GM10847 (cell line): ENCODE measurements around the gene QRICH1.

ENCODE experiments used
- POLR2A ChIP-seq: IDR thresholded peaks from 2 replicates; pipeline ENCODE4 v1.6.1; 2011; ENCODE audit not compliant: insufficient read length; ENCODE audit errors: extremely low read depth

The QRICH1 gene

DNA sequence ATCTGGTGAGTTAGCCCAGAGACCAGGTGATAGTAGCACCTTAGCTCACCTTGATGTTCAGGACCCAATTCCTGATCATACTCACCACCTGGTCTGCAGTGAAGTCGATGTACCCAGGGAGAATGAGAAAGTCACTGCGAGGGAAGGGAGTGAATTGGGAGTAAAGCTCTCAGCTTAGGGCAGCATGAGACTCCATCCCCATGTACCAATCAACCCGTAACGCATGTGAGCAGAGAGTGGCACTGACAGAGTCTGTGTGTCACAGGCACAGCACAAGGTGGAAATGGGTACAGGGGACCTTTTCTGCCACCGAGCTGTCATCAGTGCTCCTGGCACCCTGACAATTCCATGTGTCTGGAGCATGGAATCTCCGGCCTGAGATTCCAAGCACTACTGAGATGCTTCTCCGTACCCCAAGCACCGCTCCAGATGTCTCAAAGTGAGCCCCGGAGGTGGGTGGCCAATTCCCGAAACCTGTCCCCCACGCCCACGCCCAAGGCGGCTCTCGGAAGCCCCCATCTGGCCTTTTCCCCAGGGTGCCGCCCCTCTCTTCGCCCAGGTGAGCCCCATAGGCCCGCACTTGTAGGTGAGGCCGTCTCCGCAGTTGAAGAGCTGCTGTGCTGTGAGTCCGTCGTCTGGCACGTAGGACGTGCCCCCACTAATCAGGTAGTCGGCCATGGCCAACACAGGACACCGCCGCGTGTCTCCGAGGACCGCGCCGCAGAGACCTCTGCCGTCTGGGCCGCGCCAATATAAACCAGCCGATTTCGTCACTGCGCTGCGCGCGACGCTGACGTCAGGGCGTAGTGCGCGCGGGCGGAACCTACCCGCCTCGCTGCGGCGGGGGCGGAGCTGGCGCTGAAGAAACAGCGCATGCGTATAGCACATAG is 65.0 kb downstream of the QRICH1 start, which contains the start of gene IMPDH2:
IMPDH2 (minus strand) TSS at position 726 of the 890 bp plus-strand sequence; CDS start at position 678, 48 bp downstream.
- TF ChIP-seq POLR2A = peak; percentile 99

DNA sequence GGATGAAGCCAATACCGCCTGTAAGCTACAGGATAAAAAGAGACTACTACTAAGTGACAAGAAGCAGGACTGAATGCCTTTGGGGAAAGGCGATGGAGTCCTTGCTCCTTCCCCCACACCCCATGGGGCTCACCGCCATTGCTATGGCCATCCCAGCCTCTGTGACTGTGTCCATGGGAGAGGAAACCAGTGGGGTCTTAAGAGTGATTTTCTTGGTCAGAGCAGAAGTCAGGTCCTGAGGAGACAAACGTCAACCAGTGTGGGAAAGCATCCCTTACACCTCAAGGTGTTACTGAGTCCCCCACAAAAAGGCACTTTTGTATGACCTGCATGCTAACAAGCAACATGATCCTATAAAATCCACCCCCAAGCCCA is 65.6 kb downstream of the QRICH1 start:
- TF ChIP-seq POLR2A = no peak

DNA sequence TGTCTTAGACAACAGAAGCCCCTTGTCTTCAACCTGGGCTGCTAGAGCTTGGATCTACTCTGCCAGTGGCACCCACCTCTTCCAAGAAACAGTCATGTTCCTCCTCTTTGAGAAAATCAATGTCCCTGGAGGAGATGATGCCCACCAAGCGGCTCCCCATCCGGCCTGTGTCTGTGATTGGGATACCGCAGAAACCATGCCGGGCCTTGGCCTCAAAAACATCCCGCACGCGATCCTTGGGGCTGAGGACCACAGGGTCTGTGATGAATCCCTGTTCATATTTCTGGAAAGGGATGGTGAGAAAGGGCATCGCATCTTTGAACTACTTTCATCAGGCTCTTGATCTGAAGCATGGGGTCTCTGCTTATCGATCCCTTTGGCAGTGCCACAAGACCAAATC is 66.2 kb downstream of the QRICH1 start:
- TF ChIP-seq POLR2A = no peak

DNA sequence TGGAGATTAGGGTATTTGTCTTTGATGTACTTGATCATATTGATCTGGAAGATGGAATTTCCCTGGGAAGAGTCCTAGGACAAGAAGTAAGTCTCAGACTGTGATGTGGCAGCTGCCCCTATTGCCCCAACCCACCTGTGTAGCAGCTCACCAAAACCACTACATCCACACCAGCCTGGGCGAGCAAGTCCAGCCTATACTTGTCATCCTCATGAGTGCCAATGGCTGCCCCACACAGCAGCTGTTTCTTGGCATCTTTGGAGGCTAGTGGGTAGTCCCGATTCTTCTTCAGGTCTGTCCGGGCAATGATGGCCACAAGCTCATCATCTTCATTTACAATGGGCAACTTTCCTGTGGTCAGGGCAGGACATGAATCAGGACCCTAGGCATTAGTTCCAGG is 67.3 kb downstream of the QRICH1 start:
- TF ChIP-seq POLR2A = no peak

DNA sequence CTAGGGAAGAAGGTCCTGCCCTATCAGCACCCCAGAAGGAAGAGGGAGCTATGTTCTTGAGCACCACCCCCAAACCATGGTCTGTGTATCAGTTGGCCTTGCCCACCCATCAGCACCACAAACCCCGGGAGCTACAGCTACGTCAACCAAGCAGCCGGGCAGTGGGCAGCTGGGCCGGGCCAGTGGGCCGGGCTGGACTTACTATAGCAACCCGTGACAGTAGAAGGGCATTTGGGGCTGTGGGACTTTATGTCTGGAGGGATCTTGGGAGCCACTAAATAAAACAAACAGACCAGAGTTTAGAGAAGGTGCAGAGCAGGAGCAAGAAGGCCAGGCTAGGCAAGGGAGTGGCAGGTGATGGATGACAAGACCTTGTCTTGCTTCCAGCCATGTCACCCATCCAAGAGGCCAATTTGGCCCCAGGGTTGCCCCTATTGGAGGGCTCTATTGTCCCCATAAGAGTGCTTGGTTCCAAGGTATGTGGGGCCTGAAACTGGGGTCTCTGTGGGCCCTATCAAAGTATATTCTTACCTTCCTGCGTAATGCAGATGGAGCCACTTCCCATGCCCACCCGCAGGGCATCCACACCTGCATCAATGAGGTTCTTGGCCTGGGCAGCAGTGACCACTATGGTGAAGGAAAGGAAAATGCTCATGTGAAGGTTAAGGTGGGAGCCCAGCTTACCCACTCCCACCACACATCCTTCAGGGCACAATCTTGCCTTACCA is 67.9 kb downstream of the QRICH1 start:
- TF ChIP-seq POLR2A = no peak

DNA sequence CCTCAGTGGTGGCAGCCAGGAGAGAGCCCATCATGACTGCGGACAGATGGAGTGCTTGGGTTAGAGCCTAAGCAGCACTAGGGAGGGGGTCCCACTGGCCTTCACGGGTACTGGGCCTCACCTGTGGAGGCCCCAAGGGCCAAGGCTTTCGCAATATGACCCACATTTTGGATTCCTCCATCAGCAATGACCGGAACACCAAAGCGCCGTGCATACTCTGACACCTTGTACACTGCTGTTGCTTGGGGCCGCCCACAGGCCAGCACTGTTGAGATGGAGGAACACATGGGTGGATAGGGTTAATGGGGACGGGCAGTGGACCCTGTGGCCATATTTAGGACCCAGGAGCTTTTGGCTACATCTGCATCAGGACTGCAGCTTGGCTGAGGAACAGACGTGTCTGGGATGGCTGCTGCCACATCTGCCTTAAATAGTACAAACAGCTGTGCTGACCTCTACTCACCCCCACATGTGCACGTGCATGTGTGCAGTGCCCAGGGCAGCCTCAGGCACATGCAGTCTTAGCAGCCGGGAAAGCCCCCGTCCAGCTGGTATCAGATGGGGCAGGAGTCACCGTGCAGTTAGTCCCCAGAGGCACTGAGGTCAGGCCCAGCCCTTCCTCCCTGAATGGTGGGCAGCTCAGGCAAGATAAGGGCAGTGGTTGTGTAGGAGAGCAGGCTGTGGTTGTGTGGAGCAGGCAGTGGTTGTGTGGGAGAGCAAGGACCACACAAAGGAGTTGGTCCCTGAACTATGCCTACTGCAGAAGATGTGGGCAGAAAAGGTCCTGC is 68.7 kb downstream of the QRICH1 start:
- TF ChIP-seq POLR2A = peak; percentile 1

DNA sequence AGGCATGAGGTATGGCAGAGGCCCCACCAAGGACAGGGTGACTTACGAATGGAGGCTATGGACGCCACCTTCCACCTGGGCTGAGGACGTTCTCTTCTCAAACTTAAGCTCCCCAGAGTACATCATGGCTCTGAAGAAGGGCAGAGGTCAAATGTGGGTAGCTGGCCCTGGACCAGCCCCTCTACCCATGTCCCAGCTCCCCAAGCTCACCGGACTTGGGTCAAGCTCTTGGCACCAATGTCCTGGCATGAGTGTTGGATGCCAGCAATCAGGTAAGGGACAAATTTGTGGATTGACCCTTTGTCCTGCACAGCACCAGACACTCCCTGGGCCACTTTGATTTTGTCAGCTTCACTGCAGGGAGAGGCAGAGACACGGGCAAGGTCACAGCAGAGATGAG is 69.4 kb downstream of the QRICH1 start:
- peak; percentile 11 for TF ChIP-seq POLR2A

DNA sequence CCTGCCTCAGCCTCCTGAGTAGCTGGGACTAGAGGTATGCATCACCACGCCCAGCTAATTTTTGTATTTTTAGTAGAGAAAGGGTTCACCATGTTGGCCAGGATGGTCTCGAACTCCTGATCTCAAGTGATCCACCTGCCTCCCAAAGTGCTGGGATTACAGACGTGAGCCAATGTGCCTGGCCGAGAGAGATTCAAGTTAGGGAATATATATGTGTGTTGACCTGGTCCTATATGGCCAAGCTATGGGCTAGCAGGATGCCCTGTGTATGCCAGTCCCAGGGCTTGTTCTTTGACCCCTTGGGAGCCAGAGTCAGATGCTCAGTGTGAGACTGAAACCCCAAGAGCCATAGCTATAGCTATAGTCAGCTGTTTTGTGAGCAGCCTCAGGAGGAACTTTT is 70.1 kb downstream of the QRICH1 start:
- no peak for TF ChIP-seq POLR2A

DNA sequence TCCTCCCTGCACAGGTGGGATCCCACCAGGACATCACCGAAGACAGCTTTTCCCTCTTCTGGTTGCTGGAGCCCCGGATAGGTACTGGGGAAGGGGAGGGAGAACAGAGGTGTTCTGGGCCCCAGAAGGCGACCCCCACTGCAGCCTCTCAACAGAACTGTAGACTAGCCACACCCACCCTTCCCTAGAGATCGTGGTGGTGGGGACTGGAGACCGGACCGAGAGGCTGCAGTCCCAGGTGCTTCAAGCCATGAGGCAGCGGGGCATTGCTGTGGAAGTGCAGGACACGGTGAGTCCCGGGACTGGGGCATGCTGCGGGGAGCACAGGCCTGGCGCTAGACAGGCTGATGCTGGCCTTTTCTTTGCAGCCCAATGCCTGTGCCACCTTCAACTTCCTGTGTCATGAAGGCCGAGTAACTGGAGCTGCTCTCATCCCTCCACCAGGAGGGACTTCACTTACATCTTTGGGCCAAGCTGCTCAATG is 71.1 kb downstream of the QRICH1 start:
- TF ChIP-seq POLR2A = no peak

DNA sequence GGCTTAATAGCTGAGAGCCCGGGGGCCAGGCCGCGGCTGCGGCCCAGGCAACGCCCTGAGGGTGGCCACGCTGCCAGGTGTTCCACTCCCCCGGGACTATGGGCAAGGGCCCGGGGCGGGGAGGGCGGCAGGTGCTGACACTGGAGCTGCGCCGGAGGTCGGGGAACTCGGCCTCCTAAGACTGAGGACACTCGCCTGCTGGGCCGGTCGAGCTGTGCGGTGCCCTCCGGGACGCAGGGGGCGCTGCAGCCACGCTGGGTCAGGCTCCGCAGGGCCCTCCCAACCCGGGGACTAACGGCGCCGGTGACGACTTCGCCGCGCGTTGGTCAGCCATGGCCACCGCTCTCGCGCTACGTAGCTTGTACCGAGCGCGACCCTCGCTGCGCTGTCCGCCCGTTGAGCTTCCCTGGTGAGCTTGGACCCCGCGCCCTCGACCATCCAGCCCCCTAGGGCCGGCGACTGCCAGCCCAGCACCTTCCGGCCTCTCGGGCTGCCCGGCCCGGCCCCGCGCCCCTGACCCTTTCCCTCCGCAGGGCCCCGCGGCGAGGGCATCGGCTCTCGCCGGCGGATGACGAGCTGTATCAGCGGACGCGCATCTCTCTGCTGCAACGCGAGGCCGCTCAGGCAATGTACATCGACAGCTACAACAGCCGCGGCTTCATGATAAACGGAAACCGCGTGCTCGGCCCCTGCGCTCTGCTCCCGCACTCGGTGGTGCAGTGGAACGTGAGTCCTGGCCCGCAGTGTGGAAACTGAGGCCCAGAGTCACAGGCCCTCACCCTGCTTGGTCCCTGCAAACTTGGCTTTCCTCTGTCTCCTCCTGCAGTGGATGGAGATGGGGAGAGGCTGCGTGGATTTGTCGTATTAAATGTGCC is 71.8 kb downstream of the QRICH1 start, which contains the start of gene NDUFAF3:
NDUFAF3 (plus strand) TSS at position 309 of the 875 bp plus-strand sequence; CDS start at position 333, 24 bp downstream.
- peak; percentile 91 for TF ChIP-seq POLR2A

DNA sequence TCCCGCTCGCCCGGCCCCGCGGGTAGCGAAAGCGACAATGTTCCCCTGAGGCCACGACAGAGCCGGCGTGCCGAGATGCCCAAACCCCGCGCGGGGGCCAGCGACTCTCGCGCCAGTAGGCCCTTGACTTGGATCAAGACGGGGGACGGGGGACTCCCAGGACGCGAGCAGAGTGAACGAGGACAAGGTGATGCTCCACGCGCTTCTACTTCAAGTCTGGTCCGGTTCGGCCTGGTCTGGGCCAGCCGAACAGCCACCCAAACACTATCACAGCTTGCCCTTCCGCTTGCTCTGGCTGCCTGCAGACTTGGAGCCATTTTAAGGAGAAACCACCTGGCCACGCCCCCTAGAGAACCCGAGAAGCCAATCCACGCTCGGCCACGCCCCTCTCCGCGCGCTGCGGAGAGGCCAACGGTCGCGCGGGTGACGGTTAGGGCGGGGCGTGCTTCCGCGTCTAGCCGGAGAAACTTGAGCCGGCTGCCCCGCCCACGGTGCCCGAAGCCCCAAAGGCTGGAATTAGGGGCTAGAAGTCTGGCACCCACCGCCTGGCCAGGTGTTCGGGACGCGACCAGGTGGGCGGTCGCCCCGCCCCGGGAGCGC is 72.6 kb downstream of the QRICH1 start:
- TF ChIP-seq POLR2A = peak; percentile 100

DNA sequence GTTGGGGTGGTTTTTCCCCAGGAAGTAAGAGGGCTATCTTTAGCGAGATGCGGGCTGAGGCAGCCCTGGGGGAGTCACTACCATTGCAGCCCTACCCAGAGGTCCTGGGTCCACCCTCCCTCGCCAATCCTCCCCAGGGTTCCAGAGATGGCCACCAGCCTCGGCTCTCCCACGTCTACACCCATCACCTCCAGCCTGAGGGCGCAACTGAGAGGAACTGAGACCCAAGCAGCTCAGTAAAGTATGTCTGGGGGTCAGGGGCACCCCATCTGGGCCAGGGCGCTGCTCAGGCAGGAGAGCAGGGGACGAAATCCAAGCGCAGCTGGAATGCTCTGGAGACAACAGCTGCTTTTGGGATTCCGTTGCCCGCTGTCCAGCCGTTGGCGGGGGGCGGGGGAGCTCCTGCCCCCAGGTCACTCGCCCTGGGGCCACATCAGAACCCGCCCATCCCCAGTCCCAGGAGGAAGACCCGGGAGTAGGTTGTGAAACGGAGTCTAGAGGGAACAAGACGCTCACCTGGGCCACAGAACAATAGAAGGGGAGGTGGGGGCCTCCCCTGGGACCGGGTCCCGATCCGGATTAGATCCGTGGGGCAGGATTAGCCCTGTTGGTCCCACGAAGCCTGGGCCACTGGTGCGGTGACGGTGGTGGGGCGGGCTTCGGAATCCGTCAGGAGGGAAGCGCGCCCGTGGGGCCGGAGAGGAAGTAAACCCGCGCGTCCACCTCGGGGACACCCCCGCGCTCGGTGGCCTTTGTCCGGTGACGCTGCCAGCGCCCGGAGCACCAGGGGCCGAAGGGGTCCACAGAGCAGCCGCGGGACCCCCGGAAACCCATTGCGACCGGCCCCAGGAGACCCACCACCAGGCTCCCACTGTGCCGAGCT is 73.3 kb downstream of the QRICH1 start:
- peak; percentile 28 for TF ChIP-seq POLR2A

DNA sequence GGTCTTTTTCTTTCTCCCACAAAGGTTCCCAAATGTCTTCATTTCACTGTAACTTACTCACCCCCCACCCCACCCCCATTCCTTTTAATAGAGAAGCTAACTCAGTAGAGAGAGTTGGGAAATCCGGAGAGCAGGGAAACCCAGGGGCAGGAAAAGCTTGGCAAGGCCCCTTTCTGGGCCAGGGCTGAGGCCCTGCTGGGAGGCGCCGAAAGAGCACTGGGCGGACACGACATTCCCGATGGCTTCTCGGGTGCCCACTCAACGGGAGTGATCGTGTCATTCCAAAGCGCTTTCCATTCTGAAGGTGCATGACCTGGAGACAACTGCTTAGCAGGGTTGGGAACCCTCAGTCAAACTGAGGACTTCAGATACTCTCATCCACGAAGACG is 73.9 kb downstream of the QRICH1 start:
- no peak for TF ChIP-seq POLR2A
